HL-60 (cell line): ENCODE results near the gene GRID2IP.

Experiments used
- DNase-seq, 2 experiments: peaks; one replicate each; pipeline ENCODE4 v3.0.0-alpha.2; 2010 to 2020; ENCODE audit warnings: low read depth in 1 of 2, low spot score in 1 of 2
- H3K27ac ChIP-seq: fragments of 250-450 bp; sonication (Bioruptor Pico); replicated peaks from 2 replicates; pipeline ENCODE4 v1.5.1; 2020; ENCODE audit warnings: mild to moderate bottlenecking, moderate library complexity
- H3K27me3 ChIP-seq: fragments of 250-450 bp; sonication (Bioruptor Pico); 2 replicates; pipeline ENCODE4 v1.5.1; 2021; ENCODE audit warnings: mild to moderate bottlenecking, moderate library complexity; ENCODE audit not compliant: insufficient read depth, poor library complexity, severe bottlenecking
- H3K4me3 ChIP-seq: replicated peaks from 2 replicates; pipeline ENCODE4 v1.5.1; 2011; ENCODE audit warnings: mild to moderate bottlenecking, control low read depth, low read length; ENCODE audit not compliant: insufficient read depth
- CTCF ChIP-seq: IDR thresholded peaks from one replicate; pipeline ENCODE4 v1.5.1; 2011; ENCODE audit warnings: low read length, control low read depth, inconsistent platforms; ENCODE audit not compliant: insufficient read depth
- GABPA ChIP-seq: IDR thresholded peaks from 2 replicates; pipeline ENCODE4 v1.6.1; 2012; ENCODE audit warnings: low read depth
- POLR2AphosphoS5 ChIP-seq: IDR thresholded peaks from 2 replicates; pipeline ENCODE4 v1.6.1; 2012; ENCODE audit warnings: low read depth
- REST ChIP-seq: IDR thresholded peaks from 2 replicates; pipeline ENCODE4 v1.6.1; 2012; ENCODE audit warnings: low read depth; ENCODE audit not compliant: insufficient replicate concordance
- SPI1 ChIP-seq: IDR thresholded peaks from 2 replicates; pipeline ENCODE4 v1.6.1; 2012; ENCODE audit warnings: low read depth, mild to moderate bottlenecking, borderline replicate concordance

GRID2IP gene

DNA sequence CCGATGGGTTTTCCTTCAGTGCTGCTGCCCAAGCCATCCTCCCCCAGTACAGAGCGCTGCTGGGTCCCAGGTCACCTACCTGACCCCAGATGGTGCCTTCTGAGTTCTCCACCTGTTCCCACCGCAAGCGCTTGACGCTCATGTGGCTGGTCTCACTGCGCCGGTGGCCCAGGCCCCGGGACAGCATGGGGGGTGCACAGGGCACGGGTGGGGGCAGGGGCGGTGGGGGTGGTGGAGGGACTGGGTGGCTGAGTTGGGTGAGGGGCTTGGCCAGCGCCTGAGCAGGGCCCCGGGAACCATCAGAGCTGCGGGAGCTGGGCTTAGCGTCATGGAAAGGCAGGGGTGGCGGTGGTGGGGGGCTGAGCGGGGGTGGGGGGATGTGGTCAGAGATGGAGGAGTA lies 43.4 kb downstream of the GRID2IP start:
- H3K4me3 ChIP-seq = no peak overlapping the region
- no peak overlapping the region for H3K27ac ChIP-seq
- DNase-seq = no peak
- H3K27me3 ChIP-seq = no peaks in the 10 kb centered on the region
- TF ChIP-seq SPI1 = no peak
- TF ChIP-seq GABPA = no peak
- TF ChIP-seq POLR2AphosphoS5 = no peak
- TF ChIP-seq CTCF = no peak
- no peak for TF ChIP-seq REST

GRCh38 chr7:6505685-6506559 lies 45.3 kb downstream of the GRID2IP start:
- no peaks in the 10 kb centered on the region for H3K27me3 ChIP-seq
- no peak overlapping the region for H3K27ac ChIP-seq
- H3K4me3 ChIP-seq = no peak overlapping the region
- TF ChIP-seq GABPA = no peak
- TF ChIP-seq POLR2AphosphoS5 = no peak
- TF ChIP-seq SPI1 = no peak
- DNase-seq = no peak

DNA sequence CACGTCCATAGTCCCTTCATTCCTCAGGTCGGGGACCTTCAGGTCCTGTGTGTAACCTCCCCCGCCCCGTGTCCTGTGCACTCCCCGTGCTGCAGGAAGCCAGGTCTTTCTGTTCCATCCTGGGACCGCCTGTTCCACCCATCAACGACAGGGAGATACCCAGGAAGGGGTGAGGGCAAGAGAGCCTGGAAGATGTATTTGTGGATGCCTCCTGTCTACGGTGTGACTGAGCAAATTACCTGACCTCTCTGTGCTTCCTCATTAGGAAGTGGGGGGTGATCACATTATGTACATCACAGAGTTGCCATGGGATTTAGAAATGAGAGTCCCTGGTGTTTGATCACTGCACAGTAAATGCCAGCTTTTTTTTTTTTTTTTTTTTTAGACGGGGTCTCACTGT lies 46.3 kb downstream of the GRID2IP start:
- Histone ChIP-seq H3K4me3 (no peak overlapping the region), H3K27me3 (no peaks in the 10 kb centered on the region), H3K27ac (no peak overlapping the region)
- TF ChIP-seq CTCF (no peak), REST (no peak), SPI1 (no peak), POLR2AphosphoS5 (no peak), GABPA (no peak)
- no peak for DNase-seq

DNA sequence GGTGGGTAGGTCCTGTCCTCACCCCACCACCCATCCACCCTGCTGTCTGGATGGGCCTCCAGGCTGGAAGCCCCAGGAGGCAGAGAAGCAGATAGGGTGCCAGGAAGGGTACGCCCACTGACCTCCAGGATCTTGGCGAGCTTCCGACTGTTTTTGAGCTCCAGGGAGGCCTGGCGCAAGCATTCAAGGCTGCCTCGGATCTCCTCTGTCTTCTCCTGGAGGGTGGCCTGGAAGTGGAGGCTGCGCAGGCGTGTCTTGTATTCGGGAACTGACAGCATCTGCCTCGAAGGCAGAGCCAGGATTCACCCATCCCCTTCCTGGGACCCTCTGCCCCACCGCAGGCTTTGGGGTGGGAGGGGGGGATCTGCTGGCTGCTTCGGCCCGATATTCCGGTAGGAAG lies 48.4 kb downstream of the GRID2IP start:
- Histone ChIP-seq H3K27me3 (no peaks in the 10 kb centered on the region), H3K4me3 (no peak overlapping the region; the same call in 1 of the 2 replicates), H3K27ac (no peak overlapping the region)
- no peak for TF ChIP-seq POLR2AphosphoS5
- no peak for TF ChIP-seq REST
- DNase-seq = no peak
